ENCODE results near the gene TXNL4A.

TXNL4A gene

DNA sequence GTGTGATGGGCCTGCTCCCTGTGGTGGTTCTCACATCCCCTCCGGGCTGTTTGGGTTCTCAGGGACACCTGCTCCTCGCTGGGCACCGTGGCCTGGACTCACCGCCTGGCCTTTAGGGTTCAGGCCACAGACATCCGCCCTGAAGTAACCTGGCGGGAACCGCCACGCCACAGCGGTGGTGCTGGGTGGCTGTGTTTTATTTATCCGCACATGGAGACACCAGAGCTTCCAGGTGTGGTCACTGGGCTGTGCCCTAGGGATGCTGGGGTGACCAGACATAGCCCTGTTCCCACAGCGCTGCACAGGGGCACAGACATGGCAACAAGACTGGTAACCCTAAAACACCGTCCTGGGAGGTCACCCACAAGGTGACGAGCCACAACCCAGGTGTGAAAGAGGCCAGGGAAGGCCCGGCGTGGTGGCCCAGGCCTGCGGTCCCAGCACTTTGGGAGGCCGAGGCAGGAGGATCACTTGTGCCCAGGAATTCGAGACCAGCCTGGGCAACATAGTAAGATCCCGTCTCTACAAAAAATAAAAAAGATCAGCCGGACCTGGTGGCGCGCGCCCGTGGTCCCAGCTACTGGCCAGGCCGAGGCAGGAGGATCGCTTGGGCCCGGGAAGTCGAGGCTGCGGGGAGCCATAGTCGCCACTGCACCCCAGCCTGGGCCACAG is 24.6 kb downstream of the TXNL4A start:
- no peak for DNase-seq

DNA sequence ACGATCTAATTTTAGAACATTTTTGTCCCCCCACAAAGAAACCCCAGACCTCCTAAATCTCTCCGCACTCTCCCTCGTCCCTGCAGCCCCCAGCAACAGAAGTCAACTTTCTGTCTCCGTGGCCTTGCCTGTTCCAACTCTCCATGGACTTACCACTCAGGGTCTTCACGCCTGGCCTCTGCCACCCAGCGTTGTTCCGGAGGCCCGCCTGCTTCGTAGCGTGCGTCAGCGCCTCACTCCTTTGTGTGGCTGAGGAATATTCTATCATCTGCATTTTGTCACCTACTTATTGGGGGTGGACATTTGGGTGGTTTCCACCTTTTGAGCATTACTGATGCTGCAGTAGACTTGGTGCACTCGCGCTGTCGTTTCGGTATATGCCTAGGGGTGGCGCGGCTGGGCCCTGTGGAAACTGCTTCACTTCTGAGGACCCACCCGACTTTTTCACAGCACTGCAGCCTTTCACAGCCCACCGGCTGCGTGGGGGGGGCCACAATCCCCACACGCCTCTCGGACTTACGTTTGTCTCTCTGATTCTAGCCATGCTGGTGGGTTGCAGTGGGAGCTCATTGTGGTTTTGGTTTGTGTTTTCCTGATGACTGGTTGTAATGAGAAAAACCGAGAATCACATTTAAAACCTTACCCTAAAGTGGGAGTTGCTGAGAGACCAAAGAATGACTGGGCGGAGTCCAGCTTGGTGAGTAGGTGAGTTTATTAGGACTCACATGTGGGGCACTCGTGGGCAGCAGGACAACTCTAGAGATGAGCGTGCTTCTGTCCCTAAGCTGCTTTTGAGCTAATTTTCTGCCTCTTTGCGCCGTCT is 25.3 kb downstream of the TXNL4A start:
- DNase-seq: peak; percentile 45

DNA sequence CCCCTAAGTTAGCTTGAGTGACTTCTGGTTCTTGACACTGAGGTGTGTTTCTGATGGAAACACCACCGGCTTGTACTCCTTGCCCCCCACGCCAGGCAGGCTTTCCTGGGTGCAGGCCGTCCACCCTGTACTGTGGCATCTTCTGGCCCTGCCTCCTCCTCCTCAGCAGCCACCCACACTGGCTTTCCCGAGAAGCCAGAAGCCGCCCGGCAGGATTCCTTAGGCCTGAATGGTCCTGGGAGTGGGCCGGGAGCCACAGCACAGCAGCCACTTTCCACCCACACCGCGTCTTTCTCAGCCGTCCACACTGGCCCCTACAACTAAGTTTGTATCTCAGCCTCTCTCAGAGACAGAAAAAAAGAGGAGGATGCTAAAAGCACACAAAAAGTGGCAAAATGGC is 26.1 kb downstream of the TXNL4A start:
- DNase-seq: no peak

DNA sequence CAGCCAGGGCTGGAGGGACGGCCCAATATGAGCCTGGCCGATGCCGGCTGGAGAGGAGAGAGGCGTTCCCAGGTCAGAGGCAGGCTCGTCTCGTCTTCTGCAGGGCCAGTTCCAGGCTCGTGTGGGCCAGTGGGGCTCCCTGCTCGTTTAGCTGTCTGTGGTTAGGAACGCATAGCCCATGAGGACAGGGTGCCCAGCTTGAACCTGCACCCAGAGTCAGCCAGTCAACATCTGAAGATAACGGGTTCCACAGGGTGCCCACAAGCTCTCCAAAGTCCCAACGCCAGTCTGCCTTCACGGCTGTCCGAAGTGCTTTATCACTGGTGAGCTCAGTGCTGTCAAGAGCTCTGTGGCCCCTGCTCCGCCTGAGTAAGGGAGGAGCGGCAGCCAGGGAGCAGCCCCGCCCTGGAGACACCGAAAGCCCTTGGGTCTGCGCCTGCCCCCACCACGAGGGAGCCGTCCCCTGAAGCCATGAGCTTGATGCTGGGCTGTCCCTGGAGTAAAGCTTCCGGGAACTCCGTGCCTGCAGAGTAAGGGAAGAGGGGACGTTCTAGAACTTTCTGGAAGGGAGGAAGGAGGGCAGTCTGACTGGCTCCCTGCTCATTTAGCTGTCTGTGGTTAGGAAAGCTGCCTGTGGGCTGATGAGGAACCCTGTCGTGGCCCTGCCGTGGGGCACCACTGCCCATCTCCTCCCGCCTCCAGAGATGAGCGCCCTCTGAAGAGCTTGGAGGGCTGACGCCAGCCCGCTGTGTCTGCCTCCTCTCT is 26.7 kb downstream of the TXNL4A start:
- DNase-seq: no peak

DNA sequence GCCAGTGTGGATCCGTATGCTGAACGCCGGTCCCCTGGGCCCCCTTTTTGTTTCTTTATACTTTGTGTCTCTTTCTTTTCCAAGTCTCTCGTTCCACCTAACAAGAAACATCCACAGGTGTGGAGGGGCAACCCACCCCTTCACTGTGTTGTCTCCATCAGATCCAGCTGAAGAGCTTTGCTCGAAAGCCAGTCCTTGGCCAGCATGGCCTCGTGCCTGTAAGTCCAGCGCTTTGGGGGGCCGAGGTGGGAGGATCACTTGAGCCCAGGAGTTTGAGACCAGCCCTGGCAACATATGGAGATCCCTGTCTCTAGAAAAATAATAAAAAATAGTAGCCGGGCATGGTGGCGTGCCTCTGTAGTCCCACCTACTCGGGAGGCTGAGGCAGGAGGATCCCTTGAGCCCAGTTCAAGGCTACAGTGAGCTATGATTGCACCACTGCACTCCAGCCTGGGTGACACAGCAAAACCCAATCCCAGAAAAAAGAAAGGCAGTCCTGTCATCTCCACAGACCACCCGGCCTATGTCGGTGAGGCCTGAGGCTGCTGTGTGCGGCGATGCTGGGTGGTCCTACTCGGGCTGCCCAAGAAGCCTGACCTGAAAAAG is 27.3 kb downstream of the TXNL4A start:
- DNase-seq: no peak

DNA sequence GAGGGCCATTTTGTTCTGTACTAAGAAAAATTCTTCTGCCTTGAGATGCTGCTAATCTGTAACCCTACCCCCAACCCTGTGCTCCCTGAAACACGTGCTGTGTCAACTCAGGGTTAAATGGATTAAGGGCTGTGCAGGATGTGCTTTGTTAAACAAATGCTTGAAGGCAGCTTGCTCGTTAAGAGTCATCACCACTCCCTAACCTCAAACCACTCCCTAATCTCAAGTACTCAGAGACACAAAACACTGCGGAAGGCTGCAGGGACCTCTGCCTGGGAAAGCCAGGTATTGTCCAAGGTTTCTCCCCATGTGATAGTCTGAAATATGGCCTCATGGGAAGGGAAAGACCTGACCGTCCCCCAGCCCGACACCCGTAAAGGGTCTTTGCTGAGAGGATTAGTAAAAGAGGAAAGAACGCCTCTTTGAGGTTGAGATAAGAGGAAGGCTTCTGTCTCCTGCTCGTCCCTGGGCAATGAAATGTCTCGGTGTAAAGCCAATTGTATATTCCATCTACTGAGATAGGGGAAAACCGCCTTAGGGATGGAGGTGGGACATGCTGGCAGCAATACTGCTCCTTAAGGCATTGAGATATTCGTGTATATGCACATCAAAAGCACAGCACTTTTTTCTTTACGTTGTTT is 28.1 kb downstream of the TXNL4A start:
- peak; percentile 25 for DNase-seq

DNA sequence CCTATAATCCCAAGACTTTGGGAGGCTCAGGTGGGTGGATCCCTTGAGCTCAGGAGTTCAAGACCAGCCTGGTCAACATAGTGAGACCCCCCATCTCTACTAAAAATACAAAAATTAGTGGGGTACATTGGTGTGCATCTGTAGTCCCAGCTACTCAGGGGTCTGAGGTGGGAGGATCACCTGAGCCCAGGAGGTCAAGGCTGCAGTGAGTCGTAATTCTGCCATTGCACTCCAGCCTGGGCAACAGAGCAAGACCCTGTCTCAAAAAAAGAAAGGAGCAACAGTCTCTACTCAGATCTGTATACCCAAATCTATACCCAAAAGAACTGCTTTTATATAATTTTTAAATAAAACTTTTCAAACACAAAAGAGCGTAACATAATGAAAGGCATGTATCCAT is 29.4 kb downstream of the TXNL4A start:
- no peak for DNase-seq

DNA sequence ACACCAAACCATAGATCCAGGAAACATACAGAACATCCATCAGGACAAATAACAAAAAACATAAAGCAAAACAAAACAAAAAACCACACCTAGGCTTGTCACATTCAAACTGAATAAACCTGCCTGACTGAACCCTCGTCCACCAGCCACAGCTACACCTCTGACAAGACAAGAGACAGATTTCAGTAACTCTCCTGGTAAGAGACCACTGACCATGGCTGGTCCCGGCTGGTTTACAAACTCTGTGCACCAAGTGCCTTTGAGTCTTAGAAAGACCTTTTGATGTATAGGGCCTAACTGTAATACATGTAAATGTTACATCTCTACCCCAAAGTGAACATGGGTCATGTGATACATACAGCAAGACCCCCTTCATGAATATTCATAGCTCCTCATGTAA is 32.1 kb downstream of the TXNL4A start:
- no peak for DNase-seq

DNA sequence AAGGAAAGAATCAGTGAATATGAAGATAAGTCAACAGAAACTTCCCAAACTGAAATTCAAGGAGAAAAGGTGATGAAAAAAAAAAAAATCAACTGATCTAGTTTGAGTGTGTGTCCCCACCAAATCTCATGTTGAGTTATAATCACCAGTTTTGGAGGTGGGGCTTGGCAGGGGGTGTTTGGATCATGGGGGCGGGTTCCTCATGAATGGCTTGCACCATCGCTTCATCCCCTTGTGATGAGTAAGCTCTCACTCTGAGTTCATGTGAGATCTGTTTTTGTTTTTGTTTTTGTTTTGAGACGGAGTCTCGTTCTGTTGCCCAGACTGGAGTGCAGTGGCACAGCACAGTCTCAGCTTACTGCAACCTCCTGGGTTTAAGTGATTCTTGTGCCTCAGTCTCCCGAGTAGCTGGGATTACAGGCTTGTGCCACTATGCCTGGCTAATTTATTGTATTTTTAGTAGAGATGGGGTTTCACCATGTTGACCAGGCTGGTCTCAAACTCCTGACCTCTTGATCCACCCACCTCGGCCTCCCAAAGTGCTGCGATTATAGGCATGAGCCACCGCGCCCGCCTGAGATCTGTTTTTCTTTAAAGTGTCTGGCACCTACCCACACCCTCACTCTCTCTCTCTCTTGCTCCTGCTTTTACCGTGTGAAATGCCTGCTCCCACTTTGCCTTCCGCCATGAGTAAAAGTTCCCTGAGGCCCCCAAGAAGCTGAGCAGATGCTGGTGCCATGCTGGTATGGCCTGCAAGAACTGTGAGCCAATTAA is 32.9 kb downstream of the TXNL4A start:
- DNase-seq: no peak

DNA sequence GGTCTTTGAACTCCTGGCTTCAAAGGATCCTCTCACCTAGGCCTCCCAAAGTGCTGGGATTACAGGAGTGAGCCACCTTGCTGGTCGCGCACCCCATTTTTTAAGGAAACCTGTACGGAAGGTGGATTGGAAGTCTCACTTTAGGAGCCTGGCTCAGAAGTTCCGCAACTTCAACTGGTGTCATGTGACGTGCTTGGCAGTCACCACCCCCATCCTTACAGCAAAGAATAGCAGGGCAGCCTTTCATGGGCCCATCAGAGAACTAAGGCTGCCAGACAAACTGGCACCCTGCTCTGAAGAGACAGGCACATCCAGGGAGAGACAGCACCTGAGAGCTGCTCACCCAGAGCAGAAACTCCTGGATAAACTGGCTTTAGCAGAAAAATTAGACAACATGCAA is 33.6 kb downstream of the TXNL4A start:
- no peak for DNase-seq

DNA sequence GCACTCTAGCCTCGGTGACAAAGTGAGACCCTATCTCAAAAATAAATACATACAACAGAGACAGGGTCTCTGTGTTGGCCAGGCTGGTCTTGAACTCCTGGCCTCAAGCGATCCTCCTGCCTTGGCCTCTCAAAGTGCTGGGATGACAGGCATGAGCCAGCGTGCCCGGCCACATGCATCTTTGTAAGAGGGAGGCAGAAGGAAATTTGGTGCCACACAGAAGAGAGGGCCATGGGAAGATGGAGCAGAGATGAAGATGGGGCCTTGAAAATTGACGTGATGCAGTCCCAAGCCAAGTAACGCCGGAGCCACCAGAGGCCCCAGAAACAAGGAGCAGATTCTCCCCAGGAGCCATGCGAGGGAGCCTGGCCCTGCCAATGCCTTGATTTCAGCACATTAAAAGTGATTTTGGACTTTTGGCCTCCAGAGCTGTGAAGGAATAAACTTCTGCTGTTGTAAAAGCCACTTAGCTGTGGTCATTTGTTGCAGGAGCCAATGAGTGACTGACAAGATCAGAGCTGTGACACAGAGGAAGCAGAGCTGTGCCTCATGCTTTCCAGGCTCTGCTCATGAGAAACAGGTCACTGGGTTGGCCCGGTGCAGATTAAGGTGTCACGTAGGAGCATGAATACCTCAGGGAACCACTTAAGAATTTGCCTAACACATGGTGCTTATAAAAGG is 34.3 kb downstream of the TXNL4A start:
- no peak for DNase-seq

DNA sequence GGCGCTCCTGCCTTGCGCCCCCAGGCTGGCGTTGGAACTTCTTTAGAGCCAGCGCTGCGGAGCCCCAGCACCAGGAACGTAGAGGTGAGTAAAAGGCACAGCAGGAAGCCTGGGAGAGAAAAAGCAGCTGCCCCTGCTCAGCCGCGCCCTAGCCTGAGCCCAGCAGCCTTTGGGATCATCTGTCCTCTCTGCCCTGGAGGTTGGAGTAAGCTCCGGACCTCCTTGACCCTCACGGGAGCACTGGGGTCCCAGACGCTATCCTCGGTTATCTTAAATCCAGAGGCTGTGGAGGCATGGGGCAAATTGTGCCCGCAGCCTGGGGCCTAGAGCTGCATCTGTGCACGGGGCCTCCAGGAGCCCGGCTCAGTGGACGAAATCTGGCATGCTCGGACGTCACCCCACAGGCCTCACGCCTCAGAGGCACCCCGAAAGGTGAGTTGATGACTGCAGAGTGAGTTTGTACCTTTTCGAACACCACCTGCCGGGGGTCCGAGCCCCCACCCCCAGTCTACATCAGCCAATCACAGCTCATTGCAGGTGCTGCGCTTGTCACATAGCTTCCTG is 35.3 kb downstream of the TXNL4A start:
- DNase-seq: no peak

DNA sequence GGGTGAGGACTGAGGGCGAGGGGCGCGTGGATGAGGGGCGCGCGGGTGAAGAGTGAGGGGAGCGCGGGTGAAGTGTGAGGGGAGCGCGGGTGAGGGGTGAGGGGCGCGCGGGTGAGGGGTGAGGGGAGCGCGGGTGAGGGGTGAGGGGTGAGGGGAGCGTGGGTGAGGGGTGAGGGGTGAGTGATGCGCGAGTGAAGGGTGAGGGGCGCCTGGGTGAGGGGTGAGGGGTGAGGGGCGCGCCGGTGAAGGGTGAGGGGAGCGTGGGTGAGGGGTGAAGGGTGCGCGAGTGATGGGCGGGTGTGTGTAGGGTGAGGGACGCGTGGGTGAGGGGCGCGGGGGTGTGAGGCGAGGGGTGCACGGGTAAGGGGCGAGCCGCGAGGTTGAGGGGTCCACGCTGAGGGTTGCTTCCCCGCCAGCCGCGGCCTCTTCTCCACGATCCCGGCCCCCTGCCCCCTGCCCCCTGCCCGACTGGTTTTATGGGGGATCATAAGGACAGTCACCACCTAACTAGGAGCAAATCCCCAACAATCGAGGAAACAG is 35.8 kb downstream of the TXNL4A start:
- no peak for DNase-seq

DNA sequence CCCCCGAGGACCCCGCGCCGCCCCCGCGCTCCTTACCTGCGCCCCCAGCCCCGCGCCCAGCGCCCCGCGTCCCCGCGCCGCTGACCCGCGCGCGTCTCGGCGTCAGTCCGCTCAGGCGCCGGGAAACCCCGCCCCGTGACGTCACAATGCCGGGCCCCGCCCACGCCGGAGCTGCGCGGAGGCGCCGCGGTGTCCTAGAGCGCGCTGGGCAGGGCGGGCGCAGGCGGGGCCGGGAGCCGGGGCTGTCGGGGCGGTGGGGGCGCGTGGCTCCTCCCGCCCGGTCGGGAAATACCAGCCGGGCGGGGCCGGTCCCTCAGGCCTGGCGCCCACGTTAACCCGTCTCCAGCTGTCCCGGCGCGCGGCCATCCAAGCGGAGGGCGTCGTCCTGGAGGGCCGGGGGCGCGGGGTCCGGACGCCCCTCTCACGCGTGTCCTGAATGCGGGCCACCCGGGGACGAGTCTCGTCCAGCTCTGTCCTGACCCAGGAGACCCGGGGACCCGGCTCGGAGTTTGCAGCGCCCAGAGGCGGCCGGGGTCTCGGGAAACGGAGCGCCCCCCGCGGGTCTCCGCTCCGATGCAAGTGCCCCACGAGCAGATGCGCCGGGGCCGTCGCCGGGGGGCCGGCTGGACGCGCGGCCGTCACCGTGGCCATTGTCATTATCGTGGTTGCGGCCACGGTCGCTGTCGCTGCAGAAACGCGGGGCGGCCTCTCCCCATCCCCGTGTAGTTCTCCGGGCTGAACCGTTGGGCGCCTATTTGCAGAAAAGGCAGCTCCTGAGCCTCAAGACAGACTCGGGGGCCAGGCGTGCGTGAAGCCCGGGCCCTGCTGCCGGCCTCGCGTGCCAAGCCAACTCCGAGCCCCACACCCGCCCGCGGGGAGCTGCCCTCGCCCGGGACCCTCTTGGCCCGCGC is 36.6 kb downstream of the TXNL4A start, which contains the start of gene SLC66A2:
TSS of gene SLC66A2 (minus strand) at position 109 of the 911 bp plus-strand sequence. CDS start 727 bp downstream, outside the sequence.
- DNase-seq: peak; percentile 96

DNA sequence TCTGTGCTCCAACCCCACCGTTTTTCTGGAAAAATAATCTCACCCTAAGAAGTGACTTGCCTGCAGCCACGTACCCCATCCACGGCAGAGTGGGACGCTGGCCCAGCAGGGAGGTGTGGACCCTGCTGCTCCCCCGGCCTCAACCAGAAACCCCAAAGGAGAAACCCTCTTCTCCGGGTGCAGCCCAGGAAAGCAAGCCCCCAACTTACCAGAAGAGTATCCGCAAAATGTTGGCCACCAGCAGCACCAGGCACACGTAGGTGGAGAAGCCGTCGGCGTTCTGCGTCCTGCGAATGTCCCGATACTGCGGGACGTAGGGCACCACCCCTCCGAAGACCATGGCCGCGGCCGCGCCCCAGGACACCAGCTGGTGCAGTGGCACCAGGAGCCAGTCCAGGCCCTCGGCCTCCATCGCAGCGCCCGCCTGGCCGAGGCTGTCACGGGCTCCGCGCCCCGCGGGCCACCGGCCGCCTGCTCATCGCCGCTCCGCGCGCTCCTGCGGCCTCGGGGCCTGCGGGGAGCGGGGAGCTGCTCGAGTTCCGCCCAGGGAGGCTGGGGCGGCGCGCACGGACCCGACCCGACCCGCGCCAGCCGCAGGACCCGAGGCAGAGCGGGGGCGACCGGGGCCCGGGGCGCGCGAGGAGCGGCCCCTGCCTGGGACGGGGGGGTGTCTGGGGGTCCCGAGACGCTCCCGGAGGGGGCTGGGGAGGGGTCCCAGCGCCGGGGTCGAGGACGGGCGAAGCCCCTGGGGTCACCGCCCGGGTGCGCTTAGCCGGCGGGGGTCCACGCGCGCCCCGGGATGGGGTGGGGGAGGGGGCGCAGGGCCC is 37.6 kb downstream of the TXNL4A start:
- DNase-seq: peak; percentile 42

DNA sequence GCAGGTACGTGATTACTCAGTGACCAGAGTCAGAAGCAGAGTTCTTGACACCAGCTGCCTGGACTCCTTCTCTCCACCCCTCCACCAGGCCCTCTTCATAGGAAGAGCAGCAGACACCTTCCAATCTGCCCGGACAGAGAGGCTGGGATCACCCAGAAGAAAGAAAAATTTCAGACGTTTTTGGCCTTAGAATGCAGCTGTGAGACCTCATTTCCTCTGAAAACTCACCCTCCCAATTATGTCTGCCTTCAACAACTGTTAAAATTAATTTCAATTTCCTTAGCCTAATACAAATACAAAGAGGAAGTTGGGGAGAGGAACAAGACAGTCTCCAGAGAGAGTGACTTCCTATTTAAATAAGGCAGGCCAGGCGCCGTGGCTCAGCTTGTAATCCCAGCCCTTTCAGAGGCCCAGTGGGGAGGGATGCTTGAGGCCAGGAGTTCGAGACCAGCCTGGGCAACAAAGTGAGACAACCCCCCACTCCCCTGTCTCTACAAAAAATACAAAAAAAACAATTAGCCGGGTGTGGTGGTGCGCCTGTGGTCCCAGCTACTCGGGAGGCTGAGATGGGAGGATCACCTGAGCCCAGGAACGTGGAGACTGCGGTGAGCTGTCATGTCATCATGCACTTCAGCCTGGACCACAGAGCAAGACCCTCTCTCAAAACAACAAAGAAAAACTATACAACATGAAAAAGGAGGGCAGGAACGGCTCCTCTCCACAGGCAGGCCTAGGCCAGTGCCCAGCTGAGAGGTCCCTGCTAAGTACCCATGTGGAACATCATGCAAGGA is 38.5 kb downstream of the TXNL4A start:
- DNase-seq: peak; percentile 19

DNA sequence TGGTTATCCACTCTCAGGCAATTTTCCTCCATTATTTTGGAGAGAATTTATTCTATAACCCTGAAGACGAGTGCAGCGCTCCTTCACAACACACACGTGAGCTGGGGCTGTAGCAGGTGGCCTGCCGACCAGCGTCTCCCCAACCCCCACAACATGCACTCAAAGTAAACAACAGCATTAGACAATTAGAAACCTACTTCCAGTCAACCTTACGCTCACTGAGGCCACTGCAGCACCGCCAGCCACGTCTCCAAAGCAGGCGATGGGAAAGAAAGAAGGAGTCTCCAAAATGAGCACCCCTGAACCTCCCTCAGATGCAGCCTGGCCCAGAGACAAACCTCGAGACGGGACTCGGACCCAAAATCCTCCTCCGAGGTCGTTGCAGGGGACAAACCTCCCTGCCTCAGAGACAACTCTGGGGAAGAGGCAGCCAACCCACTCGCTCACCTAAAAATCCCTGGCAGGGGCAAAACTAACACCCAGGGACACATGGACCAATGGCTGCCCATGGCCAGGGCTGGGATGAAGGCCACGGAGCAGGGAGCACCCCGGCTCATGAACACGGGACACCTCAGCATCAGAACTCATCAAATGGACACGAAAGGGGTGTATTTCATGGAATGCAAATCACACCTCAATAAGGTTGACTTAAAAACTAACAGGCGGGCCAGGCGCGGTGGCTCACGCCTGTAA is 39.5 kb downstream of the TXNL4A start:
- no peak for DNase-seq

Measured in CD4-positive, alpha-beta T cell treated with Interleukin-17A for 4 hours (primary cell).